ENCODE results near the gene PLXNA4. TPM values are rescaled to one million over a fixed set of nuclear protein-coding genes. Genes with fewer than 3 reads are reported as not detected.

PLXNA4 gene
- total and polyA plus RNA-seq, 10 donors = 0.15 to 14.7 (median 8.7) TPM

- whole genome bisulfite sequencing, 5 donors = 71 to 80% (median 71%) methylated on average over 4 of the region's 4 CpGs
- intact Hi-C loops (cut with DNase I; ENCODE audit: low total_unique reads) = no loop called here
- peaks cover 0 to 6% (median 0%) of the 10 kb centered on the region in 7 donors for H3K27me3 ChIP-seq (replicated peaks in 1 of 7)
- no peak overlapping the region for H3K4me3 ChIP-seq
- no peaks in the 10 kb centered on the region for H3K36me3 ChIP-seq
- DNase-seq = no peak
- TF ChIP-seq POLR2AphosphoS5 (IDR thresholded peaks at IDR 0.05) (no peak), CTCF (IDR thresholded peaks at IDR 0.05 in 8 of 11, conservative IDR thresholded peaks at IDR 0.05 in 3 of 11) (no peak), POLR2A (IDR thresholded peaks at IDR 0.05) (no peak)
- no peaks in the 10 kb centered on the region for H3K9me3 ChIP-seq
- no peak overlapping the region for H3K27ac ChIP-seq
- H3K4me1 ChIP-seq = peaks cover 0 to 16% (median 0%) of the 10 kb centered on the region in 6 donors
Measured at GRCh38 chr7:132465516-132465915, 110.8 kb downstream of the PLXNA4 start.

- no peak for DNase-seq
- 63 to 82% (median 81%) methylated on average over 4 of the region's 4 CpGs for WGBS, 5 donors
Measured at GRCh38 chr7:132464740-132465139, 111.5 kb downstream of the PLXNA4 start.

DNA sequence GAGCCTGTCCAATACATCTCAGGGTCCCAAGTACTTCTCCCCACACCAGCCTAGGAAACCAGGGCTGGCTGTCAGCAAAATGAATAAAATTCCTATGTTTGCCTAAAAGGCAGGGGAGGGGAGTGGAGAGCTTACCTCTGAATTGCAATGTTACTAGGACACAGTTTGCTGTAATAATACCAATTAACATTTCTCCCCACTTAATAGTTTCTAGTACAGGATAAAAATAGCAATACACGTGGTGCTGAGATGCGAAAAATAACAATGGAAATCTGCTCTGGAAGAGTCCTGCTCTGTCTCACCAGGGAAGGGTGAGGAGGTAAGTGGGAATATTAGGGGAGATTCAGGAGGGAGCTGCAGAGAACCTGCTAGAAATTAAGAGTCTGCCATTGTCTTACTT is 112.3 kb downstream of the PLXNA4 start:
- no peak overlapping the region for H3K4me3 ChIP-seq
- 49 to 80% (median 75%) methylated on average over 2 of the region's 2 CpGs for WGBS, 5 donors
- intact Hi-C loops (cut with DNase I; ENCODE audit: low total_unique reads) = no loop called here
- H3K4me1 ChIP-seq = peaks cover 0 to 16% (median 0%) of the 10 kb centered on the region in 6 donors
- TF ChIP-seq CTCF (IDR thresholded peaks at IDR 0.05 in 8 of 11, conservative IDR thresholded peaks at IDR 0.05 in 3 of 11) (no peak), POLR2A (IDR thresholded peaks at IDR 0.05) (no peak), POLR2AphosphoS5 (IDR thresholded peaks at IDR 0.05) (no peak)
- no peaks in the 10 kb centered on the region for H3K36me3 ChIP-seq
- no peaks in the 10 kb centered on the region for H3K9me3 ChIP-seq
- H3K27me3 ChIP-seq (replicated peaks in 1 of 7) = peaks cover 0 to 6% (median 0%) of the 10 kb centered on the region in 7 donors
- no peak for DNase-seq
- H3K27ac ChIP-seq = no peak overlapping the region

More at GRCh38 chr7:132464740-132465139, 111.5 kb downstream of the PLXNA4 start:
- no peaks in the 10 kb centered on the region for H3K36me3 ChIP-seq
- no peak for TF ChIP-seq POLR2A (IDR thresholded peaks at IDR 0.05)
- TF ChIP-seq CTCF (IDR thresholded peaks at IDR 0.05 in 8 of 11, conservative IDR thresholded peaks at IDR 0.05 in 3 of 11) = no peak
- TF ChIP-seq POLR2AphosphoS5 (IDR thresholded peaks at IDR 0.05) = no peak
- no peak overlapping the region for H3K4me3 ChIP-seq
- H3K27me3 ChIP-seq (replicated peaks in 1 of 7) = peaks cover 0 to 6% (median 0%) of the 10 kb centered on the region in 7 donors
- intact Hi-C loops (cut with DNase I; ENCODE audit: low total_unique reads) = no loop called here
- H3K9me3 ChIP-seq = no peaks in the 10 kb centered on the region
- peaks cover 0 to 16% (median 0%) of the 10 kb centered on the region in 6 donors for H3K4me1 ChIP-seq
- H3K27ac ChIP-seq = no peak overlapping the region

GRCh38 chr7:132462478-132462877 is 113.8 kb downstream of the PLXNA4 start:
- Histone ChIP-seq H3K9me3 (no peaks in the 10 kb centered on the region), H3K27me3 (replicated peaks in 1 of 7) (peaks cover 0 to 6% (median 0%) of the 10 kb centered on the region in 7 donors), H3K4me3 (no peak overlapping the region), H3K36me3 (no peaks in the 10 kb centered on the region), H3K4me1 (peaks cover 0 to 16% (median 0%) of the 10 kb centered on the region in 6 donors), H3K27ac (no peak overlapping the region)
- no peak for DNase-seq
- no peak for TF ChIP-seq CTCF (IDR thresholded peaks at IDR 0.05 in 8 of 11, conservative IDR thresholded peaks at IDR 0.05 in 3 of 11)
- no peak for TF ChIP-seq POLR2AphosphoS5 (IDR thresholded peaks at IDR 0.05)
- TF ChIP-seq POLR2A (IDR thresholded peaks at IDR 0.05) = no peak
- intact Hi-C loops (cut with DNase I; ENCODE audit: low total_unique reads) = no loop called here
- WGBS, 5 donors = 83 to 97% (median 89%) methylated on average over 2 of the region's 2 CpGs
